Measurements from ENCODE around the gene FSTL5. TPM values are rescaled to one million over a fixed set of nuclear protein-coding genes. Genes with fewer than 3 reads are reported as not detected.

FSTL5 gene
- total RNA-seq, 1 experiment from 2014 or later, result not detected

DNA sequence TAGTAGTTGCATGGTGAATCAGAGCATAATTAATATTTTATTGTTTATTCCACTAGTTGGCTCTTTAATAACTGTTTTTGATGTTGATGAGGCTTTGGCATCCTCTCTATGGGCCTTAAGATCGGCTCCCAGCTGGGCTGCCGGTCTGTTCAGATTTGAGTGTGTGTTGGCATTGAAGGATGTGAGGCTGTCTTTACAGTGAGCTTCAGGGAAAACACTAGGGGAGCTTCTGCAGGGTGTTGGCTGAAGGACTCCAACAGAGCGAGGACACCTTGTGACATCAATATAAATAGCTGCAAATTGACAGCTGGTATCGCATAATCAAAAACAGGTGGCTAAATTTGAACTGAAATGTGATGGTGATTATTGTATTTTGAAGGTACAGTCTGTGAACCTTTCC lies 322.0 kb downstream of the FSTL5 start:
- peak; percentile 61; the same call in 1 of the 2 replicates for ATAC-seq
- CTCF ChIA-PET, result no interaction called here
- POLR2A ChIA-PET, result no interaction called here

DNA sequence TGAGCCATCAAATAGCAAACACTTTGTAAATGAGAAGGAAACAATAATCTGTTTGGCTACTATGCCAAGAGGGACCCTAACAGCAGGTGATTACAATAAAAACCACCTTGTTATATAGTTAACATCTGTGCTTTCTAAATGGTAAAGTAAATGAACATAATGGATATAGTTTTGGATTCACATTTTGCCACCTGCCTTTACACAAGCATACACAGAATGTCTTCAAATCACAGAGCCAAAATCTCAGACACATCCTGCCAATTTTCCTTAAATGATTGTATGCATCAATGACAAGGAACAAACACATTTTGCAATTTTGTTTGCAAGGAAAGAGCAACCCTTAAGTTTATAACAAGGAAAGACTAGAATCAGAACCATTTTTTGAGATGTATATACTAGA lies 334.2 kb downstream of the FSTL5 start:
- ChIA-PET RAD21 (ENCODE audit: low non-redundant PET in 1 of 2, low total read pairs in 2 of 2, uncharacterized antibody in 2 of 2, unreplicated experiment in 2 of 2) (no interaction called here), POLR2A (no interaction called here), CTCF (no interaction called here)
- Histone ChIP-seq H3K36me3 (ENCODE audit: control insufficient read depth in 1 of 2, insufficient read depth in 2 of 2, low read length in 2 of 2) (no peaks in the 10 kb centered on the region), H3K9me3 (ENCODE audit: control insufficient read depth in 1 of 2, insufficient read depth in 1 of 2, low read depth in 1 of 2, low read length in 2 of 2) (no peaks in the 10 kb centered on the region), H3K27me3 (ENCODE audit: insufficient read depth, low read length) (no peaks in the 10 kb centered on the region), H3K9me2 (ENCODE audit: insufficient read depth) (no peaks in the 10 kb centered on the region), H3K4me3 (replicated peaks in 1 of 2; ENCODE audit: low read depth in 1 of 2, low read length in 2 of 2) (no peak overlapping the region), H3K27ac (ENCODE audit: low read depth, low read length) (no peak overlapping the region), H3K9ac (ENCODE audit: low read length) (no peak overlapping the region), H3K4me1 (ENCODE audit: control insufficient read depth in 1 of 2, insufficient read depth in 2 of 2, low read length in 2 of 2) (no peaks in the 10 kb centered on the region), H2AFZ (ENCODE audit: low read depth, low read length, poor library complexity, severe bottlenecking) (no peak overlapping the region), H4K20me1 (ENCODE audit: insufficient read depth) (no peaks in the 10 kb centered on the region), H3K79me2 (ENCODE audit: insufficient read depth, low read length) (no peaks in the 10 kb centered on the region), H3K4me2 (ENCODE audit: low read length) (no peak overlapping the region)
- TF ChIP-seq SP1 (IDR thresholded peaks at IDR 0.05; ENCODE audit: low read depth), result no peak
- BruUV-seq (replicated peaks), result no TSS peak
- intact Hi-C loops (cut with micrococcal nuclease), result no loop called here
- no peak for ATAC-seq
- no peak for DNase-seq (ENCODE audit: low read depth, low spot score)

More for the DNA sequence above, 322.0 kb downstream of the FSTL5 start:
- Histone ChIP-seq H3K9ac (ENCODE audit: low read length) (no peak overlapping the region), H3K36me3 (ENCODE audit: control insufficient read depth in 1 of 2, insufficient read depth in 2 of 2, low read length in 2 of 2) (no peaks in the 10 kb centered on the region), H3K27ac (ENCODE audit: low read depth, low read length) (no peak overlapping the region), H2AFZ (ENCODE audit: low read depth, low read length, poor library complexity, severe bottlenecking) (no peak overlapping the region), H3K79me2 (ENCODE audit: insufficient read depth, low read length) (no peaks in the 10 kb centered on the region), H3K9me2 (ENCODE audit: insufficient read depth) (no peaks in the 10 kb centered on the region), H3K4me3 (replicated peaks in 1 of 2; ENCODE audit: low read depth in 1 of 2, low read length in 2 of 2) (no peak overlapping the region), H3K9me3 (ENCODE audit: control insufficient read depth in 1 of 2, insufficient read depth in 1 of 2, low read depth in 1 of 2, low read length in 2 of 2) (no peaks in the 10 kb centered on the region), H4K20me1 (ENCODE audit: insufficient read depth) (no peaks in the 10 kb centered on the region), H3K4me1 (ENCODE audit: control insufficient read depth in 1 of 2, insufficient read depth in 2 of 2, low read length in 2 of 2) (no peaks in the 10 kb centered on the region), H3K27me3 (ENCODE audit: insufficient read depth, low read length) (no peaks in the 10 kb centered on the region), H3K4me2 (ENCODE audit: low read length) (no peak overlapping the region)
- no peak for TF ChIP-seq CEBPB (IDR thresholded peaks at IDR 0.05; ENCODE audit: low read depth)
- no peak for TF ChIP-seq TCF7L2 (IDR thresholded peaks at IDR 0.05; ENCODE audit: borderline replicate concordance, extremely low read depth, insufficient read depth, insufficient read length)
- TF ChIP-seq, protein P1, sequence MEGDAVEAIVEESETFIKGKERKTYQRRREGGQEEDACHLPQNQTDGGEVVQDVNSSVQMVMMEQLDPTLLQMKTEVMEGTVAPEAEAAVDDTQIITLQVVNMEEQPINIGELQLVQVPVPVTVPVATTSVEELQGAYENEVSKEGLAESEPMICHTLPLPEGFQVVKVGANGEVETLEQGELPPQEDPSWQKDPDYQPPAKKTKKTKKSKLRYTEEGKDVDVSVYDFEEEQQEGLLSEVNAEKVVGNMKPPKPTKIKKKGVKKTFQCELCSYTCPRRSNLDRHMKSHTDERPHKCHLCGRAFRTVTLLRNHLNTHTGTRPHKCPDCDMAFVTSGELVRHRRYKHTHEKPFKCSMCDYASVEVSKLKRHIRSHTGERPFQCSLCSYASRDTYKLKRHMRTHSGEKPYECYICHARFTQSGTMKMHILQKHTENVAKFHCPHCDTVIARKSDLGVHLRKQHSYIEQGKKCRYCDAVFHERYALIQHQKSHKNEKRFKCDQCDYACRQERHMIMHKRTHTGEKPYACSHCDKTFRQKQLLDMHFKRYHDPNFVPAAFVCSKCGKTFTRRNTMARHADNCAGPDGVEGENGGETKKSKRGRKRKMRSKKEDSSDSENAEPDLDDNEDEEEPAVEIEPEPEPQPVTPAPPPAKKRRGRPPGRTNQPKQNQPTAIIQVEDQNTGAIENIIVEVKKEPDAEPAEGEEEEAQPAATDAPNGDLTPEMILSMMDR (IDR thresholded peaks at IDR 0.05 in 2 of 3, conservative IDR thresholded peaks at IDR 0.05 in 1 of 3; ENCODE audit: borderline replicate concordance in 1 of 3, insufficient read depth in 1 of 3, low read depth in 2 of 3, low read length in 2 of 3), result peak in 1 of 3 experiments; percentile 10; a peak in 1 of 6 replicates
- TF ChIP-seq EGR1 (IDR thresholded peaks at IDR 0.05; ENCODE audit: low read depth), result no peak
- peak; percentile 23; the same call in 1 of the 2 replicates for TF ChIP-seq RAD21 (IDR thresholded peaks at IDR 0.05; ENCODE audit: low read depth)
- no TSS peak for BruUV-seq (replicated peaks)
- RAD21 ChIA-PET (ENCODE audit: low non-redundant PET in 1 of 2, low total read pairs in 2 of 2, uncharacterized antibody in 2 of 2, unreplicated experiment in 2 of 2), result no interaction called here
- no peak for DNase-seq (ENCODE audit: low read depth, low spot score)
- intact Hi-C loops (cut with micrococcal nuclease), result loop anchor here (10.0 kb wide), 1 partner anchor 517 kb away; no protein-coding TSS in a partner anchor
